ENCODE results near the gene RABAC1. TPM values are rescaled to one million over a fixed set of nuclear protein-coding genes. Genes with fewer than 3 reads are reported as not detected.

Gene RABAC1
- total RNA-seq, 1 experiment from 2014 or later, result 66.3 TPM

DNA sequence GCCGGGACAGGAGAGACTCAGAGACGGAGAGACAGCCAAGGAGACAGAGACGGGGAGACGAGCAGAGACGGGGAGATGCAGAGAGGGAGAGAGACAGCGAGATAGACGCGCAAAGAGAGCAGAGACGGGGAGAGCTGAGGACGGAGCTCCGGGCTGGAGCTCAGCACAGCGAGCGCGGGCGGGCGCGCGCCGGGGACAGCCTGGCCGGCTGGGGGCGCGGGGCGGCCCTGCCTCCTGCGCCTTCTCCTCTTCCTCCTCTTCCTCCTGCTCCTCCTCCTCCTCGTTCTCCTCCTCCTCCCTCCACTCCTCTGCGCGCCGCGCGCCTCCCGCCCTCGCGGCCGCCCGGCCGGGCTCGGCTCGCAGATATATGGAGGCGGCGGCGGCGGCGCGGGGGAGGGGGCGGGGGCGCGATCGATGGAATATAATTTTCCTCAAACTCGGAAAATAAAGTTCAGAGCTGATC, 30.9 kb downstream of the RABAC1 start, which contains the start of gene ERFL:
TSS of gene ERFL (minus strand) at position 229 of the 463 bp plus-strand sequence. CDS start 15,530 bp downstream, outside the sequence.
- H3K79me2 ChIP-seq (ENCODE audit: insufficient read depth, low read length), result no peaks in the 10 kb centered on the region
- H3K36me3 ChIP-seq (ENCODE audit: control insufficient read depth in 1 of 2, insufficient read depth in 2 of 2, low read length in 2 of 2), result no peaks in the 10 kb centered on the region
- no peaks in the 10 kb centered on the region for H3K9me2 ChIP-seq (ENCODE audit: insufficient read depth)
- peak within 1 kb of the TSS; percentile 29; the same call in 1 of the 2 replicates for H3K27ac ChIP-seq (ENCODE audit: low read depth, low read length)
- intact Hi-C loops (cut with micrococcal nuclease), result loop anchor here (5.0 kb wide), 1 partner anchor 46 kb away; the partner anchor contains the start of gene ARHGEF1
- no peak for TF ChIP-seq REST (IDR thresholded peaks at IDR 0.05; ENCODE audit: low read depth)
- CTCF ChIA-PET, result interaction anchor here (1.6 kb wide), 1 partner anchor 41 kb away, joined by 4 read pairs; no protein-coding TSS in a partner anchor
- peak within 1 kb of the TSS; percentile 96 for H3K4me2 ChIP-seq (ENCODE audit: low read length)
- no peaks in the 10 kb centered on the region for H4K20me1 ChIP-seq (ENCODE audit: insufficient read depth)
- ATAC-seq (peak; percentile 60), DNase-seq (ENCODE audit: low read depth, low spot score) (no peak)
- H3K4me1 ChIP-seq (ENCODE audit: control insufficient read depth in 1 of 2, insufficient read depth in 2 of 2, low read length in 2 of 2), result peaks cover 17 to 28% of the 10 kb centered on the region in 2 experiments
- BruUV-seq (replicated peaks), result no TSS peak
- no peaks in the 10 kb centered on the region for H3K9me3 ChIP-seq (ENCODE audit: control insufficient read depth in 1 of 2, insufficient read depth in 1 of 2, low read depth in 1 of 2, low read length in 2 of 2)
- H2AFZ ChIP-seq (ENCODE audit: low read depth, low read length, poor library complexity, severe bottlenecking), result peak within 1 kb of the TSS; percentile 35
- RAD21 ChIA-PET (ENCODE audit: low non-redundant PET in 1 of 2, low total read pairs in 2 of 2, uncharacterized antibody in 2 of 2, unreplicated experiment in 2 of 2), result interaction anchor here in 1 of 2 experiments (0.7 kb wide), 1 partner anchor 16 kb away, joined by 5 read pairs; no protein-coding TSS in a partner anchor
- H3K4me3 ChIP-seq (replicated peaks in 1 of 2; ENCODE audit: low read depth in 1 of 2, low read length in 2 of 2), result peak within 1 kb of the TSS; percentile 52 to 69
- POLR2A ChIA-PET, result no interaction called here
- H3K9ac ChIP-seq (ENCODE audit: low read length), result peak within 1 kb of the TSS; percentile 66
- no peaks in the 10 kb centered on the region for H3K27me3 ChIP-seq (ENCODE audit: insufficient read depth, low read length)

GRCh38 chr19:41927497-41928192, 31.5 kb downstream of the RABAC1 start:
- peak overlapping the region; percentile 66 for H3K9ac ChIP-seq (ENCODE audit: low read length)
- ATAC-seq (peak; percentile 58), DNase-seq (ENCODE audit: low read depth, low spot score) (no peak)
- H3K79me2 ChIP-seq (ENCODE audit: insufficient read depth, low read length), result no peaks in the 10 kb centered on the region
- peak overlapping the region; percentile 52 to 69 for H3K4me3 ChIP-seq (replicated peaks in 1 of 2; ENCODE audit: low read depth in 1 of 2, low read length in 2 of 2)
- H3K9me3 ChIP-seq (ENCODE audit: control insufficient read depth in 1 of 2, insufficient read depth in 1 of 2, low read depth in 1 of 2, low read length in 2 of 2), result no peaks in the 10 kb centered on the region
- BruUV-seq (replicated peaks), result no TSS peak
- ChIA-PET RAD21 (ENCODE audit: low non-redundant PET in 1 of 2, low total read pairs in 2 of 2, uncharacterized antibody in 2 of 2, unreplicated experiment in 2 of 2) (interaction anchor here in 1 of 2 experiments (0.7 kb wide), 1 partner anchor 17 kb away, joined by 5 read pairs; no protein-coding TSS in a partner anchor), POLR2A (no interaction called here), CTCF (interaction anchor here (1.6 kb wide), 1 partner anchor 40 kb away, joined by 4 read pairs; no protein-coding TSS in a partner anchor)
- no peak overlapping the region; the same call in 1 of the 2 replicates for H3K27ac ChIP-seq (ENCODE audit: low read depth, low read length)
- peak overlapping the region; percentile 35 for H2AFZ ChIP-seq (ENCODE audit: low read depth, low read length, poor library complexity, severe bottlenecking)
- H3K4me2 ChIP-seq (ENCODE audit: low read length), result peak overlapping the region; percentile 96
- intact Hi-C loops (cut with micrococcal nuclease), result loop anchor here (5.0 kb wide), 1 partner anchor 45 kb away; the partner anchor contains the start of gene ARHGEF1
- no peaks in the 10 kb centered on the region for H3K9me2 ChIP-seq (ENCODE audit: insufficient read depth)
- H3K36me3 ChIP-seq (ENCODE audit: control insufficient read depth in 1 of 2, insufficient read depth in 2 of 2, low read length in 2 of 2), result no peaks in the 10 kb centered on the region
- H3K4me1 ChIP-seq (ENCODE audit: control insufficient read depth in 1 of 2, insufficient read depth in 2 of 2, low read length in 2 of 2), result peaks cover 17 to 28% of the 10 kb centered on the region in 2 experiments
- H3K27me3 ChIP-seq (ENCODE audit: insufficient read depth, low read length), result no peaks in the 10 kb centered on the region
- no peaks in the 10 kb centered on the region for H4K20me1 ChIP-seq (ENCODE audit: insufficient read depth)
- TF ChIP-seq REST (IDR thresholded peaks at IDR 0.05; ENCODE audit: low read depth) (no peak), YY1 (IDR thresholded peaks at IDR 0.05; ENCODE audit: extremely low read depth, insufficient replicate concordance, low read depth, low read length) (no peak), EGR1 (IDR thresholded peaks at IDR 0.05; ENCODE audit: low read depth) (no peak), MAX (IDR thresholded peaks at IDR 0.05) (no peak), SRF (IDR thresholded peaks at IDR 0.05; ENCODE audit: low read depth) (no peak), TCF7L2 (IDR thresholded peaks at IDR 0.05; ENCODE audit: borderline replicate concordance, extremely low read depth, insufficient read depth, insufficient read length) (no peak), POLR2AphosphoS5 (IDR thresholded peaks at IDR 0.05; ENCODE audit: low read depth, low read length) (no peak)
- TF ChIP-seq, protein P1, sequence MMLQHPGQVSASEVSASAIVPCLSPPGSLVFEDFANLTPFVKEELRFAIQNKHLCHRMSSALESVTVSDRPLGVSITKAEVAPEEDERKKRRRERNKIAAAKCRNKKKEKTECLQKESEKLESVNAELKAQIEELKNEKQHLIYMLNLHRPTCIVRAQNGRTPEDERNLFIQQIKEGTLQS (IDR thresholded peaks at IDR 0.05), result no peak

All from HCT116 (cell line).